HG03060 (cell line): Measurements from ENCODE around the gene EFNA5.

Source experiments
- ATAC-seq: cut with Tn5 transposase; IDR thresholded peaks from one replicate; pipeline ENCODE4 v1.9.1; 2021; ENCODE audit warnings: low read depth, moderate number of reproducible peaks; ENCODE audit not compliant: unreplicated experiment

EFNA5 gene

GRCh38 chr5:107670932-107671741, at the start of gene EFNA5:
Gene EFNA5, minus strand, starts transcription at chr5:107670937.
- no peak for ATAC-seq

GRCh38 chr5:107719034-107719606, 48.4 kb upstream of the EFNA5 start:
- no peak for ATAC-seq

GRCh38 chr5:107717816-107718215, 47.1 kb upstream of the EFNA5 start:
- no peak for ATAC-seq

- ATAC-seq, result no peak
These were observed 42.5 kb upstream of the EFNA5 start for GRCh38 chr5:107713228-107713627.

- ATAC-seq, result no peak
These were observed 41.7 kb upstream of the EFNA5 start for GRCh38 chr5:107712359-107712870.

- ATAC-seq, result no peak
These were observed 34.8 kb upstream of the EFNA5 start for GRCh38 chr5:107705402-107706014.

GRCh38 chr5:107704681-107705401, 34.1 kb upstream of the EFNA5 start:
- no peak for ATAC-seq

GRCh38 chr5:107700481-107700880, 29.7 kb upstream of the EFNA5 start:
- no peak for ATAC-seq

- ATAC-seq, result no peak
These were observed 28.7 kb upstream of the EFNA5 start for GRCh38 chr5:107699425-107699824.

- ATAC-seq, result no peak
These were observed 27.5 kb upstream of the EFNA5 start for GRCh38 chr5:107698286-107698685.

GRCh38 chr5:107696498-107696897, 25.8 kb upstream of the EFNA5 start:
- no peak for ATAC-seq

GRCh38 chr5:107696080-107696479, 25.3 kb upstream of the EFNA5 start:
- ATAC-seq, result no peak

- ATAC-seq, result no peak
These were observed 17.2 kb upstream of the EFNA5 start for GRCh38 chr5:107687937-107688336.

- ATAC-seq, result no peak
These were observed 16.7 kb upstream of the EFNA5 start for GRCh38 chr5:107687404-107687803.

- no peak for ATAC-seq
These were observed 11.8 kb upstream of the EFNA5 start for GRCh38 chr5:107682533-107682932.

GRCh38 chr5:107680799-107681198, 10.1 kb upstream of the EFNA5 start:
- ATAC-seq, result no peak

GRCh38 chr5:107680099-107680498, 9.4 kb upstream of the EFNA5 start:
- ATAC-seq, result no peak

GRCh38 chr5:107676702-107677101, 6.0 kb upstream of the EFNA5 start:
- no peak for ATAC-seq

GRCh38 chr5:107675201-107675600, 4.5 kb upstream of the EFNA5 start:
- no peak for ATAC-seq

GRCh38 chr5:107674655-107675054, 3.9 kb upstream of the EFNA5 start:
- no peak for ATAC-seq
